Cardiac fibroblast (primary cell): Measurements from ENCODE around the gene PALD1.

ENCODE experiments used
- DNase-seq, 2 donors: peaks; one replicate each; pipeline versions ENCODE4 v3.0.0 to v3.0.0-alpha.2; 2010; ENCODE audit warnings: low read depth in 2 of 2
- H3K4me3 ChIP-seq, 2 donors: replicated peaks in 1 of 2; 1 replicate in 1 of 2; 2 replicates in 1 of 2; pipeline ENCODE4 v1.5.1; 2011; ENCODE audit warnings: low read depth in 2 of 2, low read length in 2 of 2, mild to moderate bottlenecking in 2 of 2, moderate library complexity in 1 of 2
- CTCF ChIP-seq: IDR thresholded peaks from one replicate; pipeline ENCODE4 v1.5.1; 2011; ENCODE audit warnings: low read depth, mild to moderate bottlenecking, low read length, inconsistent platforms

The PALD1 gene

GRCh38 chr10:70444744-70445143 is 33.8 kb upstream of the PALD1 start:
- no peak overlapping the region for H3K4me3 ChIP-seq
- no peak for DNase-seq
- TF ChIP-seq CTCF, result no peak

GRCh38 chr10:70445718-70446657 is 32.6 kb upstream of the PALD1 start:
- no peak for TF ChIP-seq CTCF
- DNase-seq, result peak; percentile 37 to 65
- H3K4me3 ChIP-seq, result no peak overlapping the region

GRCh38 chr10:70448236-70448635 is 30.3 kb upstream of the PALD1 start:
- no peak for TF ChIP-seq CTCF
- H3K4me3 ChIP-seq, result no peak overlapping the region
- no peak for DNase-seq

GRCh38 chr10:70455213-70455630 is 23.3 kb upstream of the PALD1 start:
- no peak overlapping the region for H3K4me3 ChIP-seq

GRCh38 chr10:70456164-70456563 is 22.4 kb upstream of the PALD1 start:
- DNase-seq, result no peak
- no peak overlapping the region for H3K4me3 ChIP-seq
- TF ChIP-seq CTCF, result no peak

More at GRCh38 chr10:70455213-70455630, 23.3 kb upstream of the PALD1 start:
- DNase-seq, result no peak
- TF ChIP-seq CTCF, result no peak

- TF ChIP-seq CTCF, result no peak
- H3K4me3 ChIP-seq, result no peak overlapping the region
- no peak for DNase-seq
These were observed 20.7 kb upstream of the PALD1 start for GRCh38 chr10:70457759-70458305.
